GM11168 (cell line): Measurements from ENCODE around the gene CRACR2A.

Experiments used
- in situ Hi-C: fragments of 300-500 bp; cut with MboI; formaldehyde crosslinking; loops from one replicate; pipeline ENCODE4 v1.12.0; 2022; ENCODE audit warnings: low sequenced_read_pairs; ENCODE audit not compliant: unreplicated experiment

The CRACR2A gene

DNA sequence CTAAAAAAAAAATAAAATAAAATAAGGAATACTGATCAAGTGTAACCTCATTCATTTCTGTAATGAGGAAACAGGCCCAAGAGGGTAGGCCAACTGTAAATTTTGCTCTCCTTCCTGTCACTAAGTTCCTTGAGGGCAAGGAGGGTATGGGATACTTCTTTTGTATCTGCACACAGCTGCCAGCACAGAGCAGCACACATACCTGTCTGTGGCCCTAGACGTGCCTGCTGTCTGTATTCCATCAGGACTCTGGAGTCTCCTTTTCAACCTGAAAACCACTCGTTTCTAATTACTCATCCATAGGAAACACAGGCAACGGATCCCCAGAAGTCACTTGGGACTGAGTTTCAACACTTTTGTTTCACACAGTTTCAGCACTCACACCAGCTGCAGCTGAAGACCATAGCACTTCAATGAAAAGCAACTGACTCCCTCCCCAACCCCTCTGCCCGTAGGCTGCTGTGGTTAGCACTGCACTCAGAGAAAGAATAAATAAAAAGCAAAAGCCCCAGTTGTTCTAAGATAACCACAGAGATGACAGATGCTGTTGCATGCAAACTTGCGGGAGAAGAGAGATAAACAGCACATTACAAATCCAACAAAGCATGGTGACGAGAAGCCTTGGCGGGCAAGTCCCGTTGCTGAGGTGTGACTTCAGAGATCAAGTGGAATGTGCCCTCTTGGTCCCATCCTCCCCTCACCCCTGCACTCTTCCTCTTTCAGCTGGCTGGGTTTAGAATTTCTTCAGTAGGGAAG, 24.9 kb downstream of the CRACR2A start:
- in situ Hi-C loops, result no loop called here

GRCh38 chr12:3727354-3727753, 25.6 kb downstream of the CRACR2A start:
- in situ Hi-C loops, result no loop called here

DNA sequence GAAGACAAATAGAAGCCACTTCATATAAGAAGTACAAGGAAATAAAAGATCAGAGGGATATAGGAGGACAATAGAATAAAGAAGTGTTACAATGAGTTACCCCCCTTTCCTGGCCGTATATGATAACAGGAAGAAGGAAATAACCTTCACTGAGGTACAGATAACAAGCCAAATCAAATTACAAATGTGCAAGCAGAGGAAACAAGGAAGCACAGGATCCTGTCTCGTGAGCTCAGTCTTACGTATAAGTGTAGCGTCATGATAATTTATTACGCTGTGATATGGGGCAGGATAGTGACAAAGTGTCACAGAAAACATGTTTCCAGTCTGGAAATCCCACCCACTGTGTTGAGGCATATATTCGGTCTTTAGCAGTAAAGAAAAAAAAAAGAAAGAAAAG, 26.5 kb downstream of the CRACR2A start:
- in situ Hi-C loops, result no loop called here

- in situ Hi-C loops, result no loop called here
Observed at GRCh38 chr12:3725388-3726115, 27.4 kb downstream of the CRACR2A start.

GRCh38 chr12:3723916-3724805, 28.7 kb downstream of the CRACR2A start:
- in situ Hi-C loops, result no loop called here

DNA sequence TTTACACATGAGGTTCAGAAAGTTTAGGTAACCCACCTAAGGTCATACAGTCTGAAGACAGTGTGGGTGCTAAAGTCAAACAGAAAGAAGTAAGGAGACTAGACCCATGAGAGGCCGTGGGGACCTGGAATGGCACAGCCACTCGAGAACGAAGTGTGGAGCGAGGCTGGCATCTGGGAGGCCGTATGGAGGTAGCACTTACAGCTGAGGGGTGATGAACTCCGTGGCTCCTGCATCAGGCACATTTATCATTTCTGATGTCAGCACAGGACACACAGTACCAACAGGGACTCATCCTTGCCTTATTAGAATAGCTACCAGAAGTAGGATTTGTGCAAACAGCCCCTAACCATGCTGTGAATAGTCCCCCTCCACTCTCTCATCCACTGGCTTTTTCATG, 30.5 kb downstream of the CRACR2A start:
- in situ Hi-C loops, result no loop called here

DNA sequence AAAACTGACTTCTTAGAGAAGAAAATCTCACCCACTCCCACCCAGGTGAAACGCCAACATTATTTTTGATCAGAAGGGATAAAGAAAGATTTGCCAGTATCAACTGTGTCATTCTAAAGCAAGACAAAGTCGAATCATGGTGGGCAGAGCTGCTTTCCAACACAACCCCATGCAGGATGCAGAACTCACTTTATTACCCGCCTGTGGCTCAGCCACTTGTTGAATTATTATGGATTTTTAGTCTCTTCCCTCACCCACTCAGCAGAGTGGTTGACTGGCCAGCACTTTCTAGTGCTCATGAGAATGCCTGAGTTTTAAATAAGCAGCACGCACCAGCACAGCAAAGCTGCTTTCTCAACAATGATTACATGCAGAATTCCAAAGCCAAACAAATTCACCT, 32.1 kb downstream of the CRACR2A start:
- in situ Hi-C loops, result no loop called here

DNA sequence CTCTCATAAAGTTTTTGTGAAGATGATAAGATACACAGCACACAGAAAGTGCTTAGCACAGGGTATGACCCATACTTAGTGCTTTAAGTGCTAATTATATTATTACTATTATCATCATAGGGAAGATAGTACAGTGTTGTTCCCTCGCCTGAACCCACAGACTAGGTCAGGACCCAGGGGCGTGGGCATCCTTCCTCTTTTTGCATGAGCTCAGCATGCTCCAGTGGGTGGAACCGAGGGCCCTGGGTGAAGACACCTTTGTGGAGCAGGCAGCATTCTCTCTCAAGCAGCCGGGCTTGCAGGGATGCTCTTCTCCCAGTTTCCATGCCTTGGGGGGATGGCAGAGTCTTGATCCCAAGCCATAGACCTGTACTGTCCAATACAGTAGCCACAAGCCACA, 34.8 kb downstream of the CRACR2A start:
- in situ Hi-C loops, result no loop called here

DNA sequence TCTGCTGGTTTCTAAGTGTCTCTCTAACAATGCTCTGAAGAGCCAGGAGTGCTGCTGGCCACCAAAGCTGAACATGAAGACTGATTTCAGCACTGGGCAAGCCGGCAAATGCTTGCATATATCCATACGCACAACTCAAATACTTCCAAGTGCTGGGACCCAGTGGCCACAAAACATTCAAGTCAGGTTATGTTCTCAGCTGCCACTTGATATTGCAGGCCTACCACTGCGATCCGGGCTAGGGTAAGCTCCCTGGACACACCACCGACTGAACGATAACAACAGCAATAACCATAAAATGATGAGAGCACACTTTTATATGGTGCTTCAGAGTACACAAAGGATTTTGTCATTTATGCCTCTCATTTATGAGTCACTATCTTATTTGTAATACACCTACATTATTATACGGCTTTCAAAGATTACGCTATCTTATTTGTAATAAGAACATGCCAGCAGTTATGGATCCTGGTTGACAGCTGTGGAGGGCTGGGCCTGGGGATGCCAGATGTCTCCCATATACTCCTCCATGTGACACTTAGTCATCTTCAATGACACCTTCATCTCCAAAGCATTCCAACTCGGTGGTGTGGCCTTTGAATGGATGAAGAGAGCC, 35.5 kb downstream of the CRACR2A start:
- in situ Hi-C loops, result no loop called here

- in situ Hi-C loops, result no loop called here
Observed at GRCh38 chr12:3715999-3716398, 36.9 kb downstream of the CRACR2A start.

GRCh38 chr12:3713947-3714346, 39.0 kb downstream of the CRACR2A start:
- in situ Hi-C loops, result no loop called here

DNA sequence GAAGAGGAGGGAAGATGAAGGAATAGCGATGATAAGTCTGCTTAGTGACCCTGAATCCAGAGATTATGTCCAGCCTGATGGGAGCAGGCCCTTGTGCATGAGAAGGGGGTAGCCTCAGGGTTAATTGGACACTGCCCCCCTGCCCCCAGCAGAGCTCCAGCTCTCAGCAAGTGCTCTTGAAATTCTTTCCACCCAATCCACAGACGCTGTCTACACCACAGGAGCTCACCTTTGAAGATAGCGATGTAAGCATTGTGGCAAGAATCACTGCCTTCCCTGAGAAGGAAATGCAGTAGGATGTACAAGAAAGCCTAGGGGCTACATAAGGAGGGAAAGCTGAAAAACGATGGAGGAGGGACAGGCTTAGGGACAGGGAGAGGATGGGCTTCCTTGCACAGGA, 39.4 kb downstream of the CRACR2A start:
- in situ Hi-C loops, result no loop called here

DNA sequence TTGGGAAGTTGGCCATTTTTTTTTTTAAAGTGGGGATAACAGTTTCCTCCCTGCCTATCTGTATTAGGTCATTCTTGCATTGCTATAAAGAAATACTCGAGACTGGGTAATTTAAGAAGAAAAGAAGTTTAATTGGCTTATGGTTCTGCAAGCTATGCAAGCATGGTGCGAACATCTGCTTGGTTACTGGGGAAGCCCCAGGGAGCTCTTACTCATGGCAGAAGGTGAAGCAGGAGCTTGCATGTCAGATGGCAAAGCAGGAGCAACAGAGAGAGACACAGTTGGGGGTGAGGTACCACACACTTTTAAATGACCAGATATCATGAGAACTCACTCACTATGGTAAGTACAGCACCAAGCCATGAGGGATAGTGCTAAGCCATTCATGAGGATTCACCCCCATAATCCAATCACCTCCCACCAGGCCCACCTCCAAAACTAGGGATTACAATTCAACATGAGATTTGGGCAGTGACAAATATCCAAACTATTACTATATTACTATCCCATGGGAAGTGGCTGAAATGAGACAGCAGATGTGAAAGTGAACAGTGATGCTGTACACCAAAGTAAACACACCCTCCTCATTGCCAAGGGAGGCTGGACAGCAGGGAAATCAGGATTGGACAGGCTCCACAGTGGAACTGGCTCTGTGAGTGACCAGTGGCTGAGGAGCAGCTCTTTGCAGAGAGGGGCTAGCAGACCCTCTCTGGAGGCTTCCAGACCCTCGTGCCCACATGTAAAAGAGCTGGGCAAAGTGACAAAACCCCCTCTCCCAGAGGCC, 40.5 kb downstream of the CRACR2A start:
- in situ Hi-C loops, result no loop called here

- in situ Hi-C loops, result no loop called here
Observed at GRCh38 chr12:3705354-3705675, 47.6 kb downstream of the CRACR2A start.

DNA sequence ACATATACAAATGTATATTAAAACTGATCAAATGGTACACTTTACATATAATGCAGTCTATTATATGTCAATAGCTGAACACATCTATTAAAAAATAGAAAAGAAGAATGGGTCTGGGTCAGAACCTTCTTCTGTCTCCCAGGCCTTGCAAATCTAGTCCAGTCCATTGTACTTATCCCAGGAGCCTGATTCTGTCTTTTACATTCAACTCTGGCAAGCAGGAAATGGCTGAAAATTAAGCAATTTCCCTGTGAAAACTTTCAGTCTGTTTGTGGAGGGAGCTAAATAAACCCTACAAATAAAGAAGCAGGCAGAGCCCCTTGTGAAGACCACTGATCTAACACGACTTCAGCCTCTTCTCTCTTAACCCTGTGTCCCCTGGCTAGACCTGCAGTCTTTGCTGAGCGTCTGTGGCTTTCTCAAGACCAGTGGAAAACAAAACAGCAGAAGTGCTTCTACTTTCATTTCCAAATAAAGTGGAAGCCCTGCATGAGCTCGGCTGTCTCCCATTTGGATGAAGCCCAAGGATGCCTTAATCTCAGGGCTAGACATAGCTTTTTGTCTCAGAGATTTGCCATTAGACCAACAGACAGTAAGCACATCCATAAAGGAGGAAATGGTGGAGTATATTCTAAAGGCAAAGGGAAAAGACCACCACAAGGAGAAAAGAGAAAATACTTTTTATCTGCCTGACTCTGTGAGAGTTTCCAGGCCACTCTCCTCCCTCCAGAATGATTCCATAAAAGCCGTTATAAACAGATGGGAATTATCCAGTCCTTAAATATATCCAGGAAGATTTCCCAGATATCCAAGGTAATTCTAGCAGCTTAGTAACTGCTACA, 48.2 kb downstream of the CRACR2A start:
- in situ Hi-C loops, result no loop called here

- in situ Hi-C loops, result no loop called here
Observed at GRCh38 chr12:3700861-3701260, 52.0 kb downstream of the CRACR2A start.

- in situ Hi-C loops, result loop anchor here (5.0 kb wide), 1 partner anchor 389 kb away; no protein-coding TSS in a partner anchor
Observed at GRCh38 chr12:3698218-3698974, 54.5 kb downstream of the CRACR2A start.

DNA sequence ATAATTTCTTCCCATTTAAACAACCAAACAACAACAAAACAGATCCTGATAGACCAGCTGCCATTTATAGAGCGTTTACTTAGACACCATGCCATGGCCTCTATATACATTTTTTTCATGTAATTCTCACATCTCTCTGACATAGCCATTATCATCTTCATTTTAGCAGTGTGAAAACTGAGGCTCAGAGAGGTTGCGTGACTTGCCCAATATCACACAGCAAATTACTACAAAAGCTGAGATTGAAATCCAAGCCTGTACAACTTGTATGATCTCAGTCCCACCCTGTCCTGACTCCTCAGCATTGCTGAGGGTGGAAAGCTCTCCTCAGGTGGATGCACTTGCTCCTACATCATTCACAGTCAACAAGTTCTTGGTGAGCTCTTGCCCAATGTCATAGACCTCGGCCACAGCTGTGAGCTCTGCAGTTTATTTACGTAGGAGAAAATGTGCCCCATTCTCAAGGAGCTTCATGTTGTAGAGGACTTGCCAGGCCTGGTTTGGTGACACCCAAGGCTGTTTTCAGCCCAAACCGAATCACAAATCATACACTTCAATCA, 55.5 kb downstream of the CRACR2A start:
- in situ Hi-C loops, result loop anchor here (5.0 kb wide), 1 partner anchor 390 kb away; no protein-coding TSS in a partner anchor
